GM21367 (cell line): Measurements from ENCODE around the gene LAPTM4A.
A peak's percentile ranks its signal among the peaks of the same experiment; 100 is the strongest.
"Not testable (repeated sequence)": the region's sequence is repeated elsewhere in the genome, so short reads cannot be mapped to it uniquely, and the experiment has no call there.

Experiments
- ATAC-seq: cut with Tn5 transposase; IDR thresholded peaks from one replicate; pipeline ENCODE4 v1.9.1; 2021; ENCODE audit not compliant: unreplicated experiment

Gene LAPTM4A

DNA sequence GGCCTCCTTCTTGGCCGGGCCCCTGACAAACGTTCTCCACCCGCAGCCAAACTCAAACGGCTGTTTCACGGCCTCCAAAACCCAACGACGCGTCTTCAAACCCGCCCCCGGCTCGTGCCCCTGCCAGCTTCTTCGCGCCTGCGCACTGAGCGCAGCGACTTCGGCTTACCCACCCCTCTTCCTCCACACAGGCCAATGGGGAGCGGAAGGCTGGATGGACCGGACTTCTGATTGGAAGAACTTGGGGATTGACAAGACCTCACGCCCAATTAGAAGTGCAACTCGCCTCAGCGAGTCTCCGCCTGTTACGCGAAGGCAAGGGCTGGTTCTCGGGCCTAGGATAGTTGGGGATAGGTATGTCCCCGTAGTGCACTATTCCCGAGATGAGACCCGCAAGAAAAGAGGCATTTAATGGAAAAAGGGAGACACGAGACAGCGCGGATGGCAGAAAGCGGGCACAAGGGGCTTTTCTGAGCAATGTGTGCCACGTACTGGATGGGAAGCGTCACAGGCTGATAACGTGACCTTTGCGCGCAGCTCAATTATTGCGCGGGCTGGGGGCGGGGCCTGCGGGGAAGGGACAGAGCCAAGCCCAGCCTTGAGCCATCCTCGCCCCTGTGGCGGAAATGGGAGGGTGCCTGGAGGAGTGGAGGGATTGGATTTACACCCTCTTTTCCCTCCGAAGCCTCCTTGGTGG lies at the start of gene LAPTM4A:
TSS of gene LAPTM4A (minus strand) at position 97 of the 697 bp plus-strand sequence. CDS start 108 bp downstream, outside the sequence.
- ATAC-seq = peak; percentile 90

DNA sequence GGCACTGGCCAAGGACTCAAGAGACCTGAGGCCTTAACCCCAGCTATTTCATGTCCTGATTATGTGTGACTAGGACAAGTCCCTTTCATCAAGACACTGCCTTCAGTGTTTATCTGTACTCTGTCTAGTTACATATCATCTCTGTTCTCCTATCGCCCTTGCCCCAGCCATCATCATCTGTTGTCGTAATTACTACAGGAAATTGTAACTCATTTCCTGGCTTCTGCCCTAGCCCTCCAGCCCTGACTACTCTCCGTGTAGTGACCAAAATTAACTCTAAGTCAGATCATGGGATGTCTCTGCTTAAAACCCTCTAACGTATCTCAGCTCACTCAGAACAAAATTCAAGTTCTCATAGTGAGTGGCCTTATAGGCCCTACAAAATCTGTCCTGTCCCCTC lies 49.3 kb upstream of the LAPTM4A start:
- ATAC-seq = no peak

DNA sequence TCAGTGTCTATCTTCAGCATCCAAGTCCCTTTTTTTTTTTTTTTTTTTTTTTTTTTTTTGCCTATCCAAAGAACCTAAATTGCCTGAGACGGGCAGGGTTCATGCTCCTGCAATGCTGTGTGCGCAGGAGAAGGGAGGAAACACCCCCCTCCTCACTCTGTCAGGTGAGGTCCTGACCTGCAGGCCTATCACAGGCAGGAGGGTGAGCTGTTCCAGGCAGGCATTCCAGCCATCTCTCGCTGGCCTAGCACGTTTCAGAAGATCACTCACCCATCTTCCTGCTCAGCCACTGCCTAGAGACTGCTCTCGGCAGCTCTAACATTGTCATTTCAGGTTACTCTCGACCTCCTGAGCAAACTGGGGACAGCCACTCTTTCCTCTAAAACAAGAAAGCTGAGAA lies 48.4 kb upstream of the LAPTM4A start:
- ATAC-seq = no peak

DNA sequence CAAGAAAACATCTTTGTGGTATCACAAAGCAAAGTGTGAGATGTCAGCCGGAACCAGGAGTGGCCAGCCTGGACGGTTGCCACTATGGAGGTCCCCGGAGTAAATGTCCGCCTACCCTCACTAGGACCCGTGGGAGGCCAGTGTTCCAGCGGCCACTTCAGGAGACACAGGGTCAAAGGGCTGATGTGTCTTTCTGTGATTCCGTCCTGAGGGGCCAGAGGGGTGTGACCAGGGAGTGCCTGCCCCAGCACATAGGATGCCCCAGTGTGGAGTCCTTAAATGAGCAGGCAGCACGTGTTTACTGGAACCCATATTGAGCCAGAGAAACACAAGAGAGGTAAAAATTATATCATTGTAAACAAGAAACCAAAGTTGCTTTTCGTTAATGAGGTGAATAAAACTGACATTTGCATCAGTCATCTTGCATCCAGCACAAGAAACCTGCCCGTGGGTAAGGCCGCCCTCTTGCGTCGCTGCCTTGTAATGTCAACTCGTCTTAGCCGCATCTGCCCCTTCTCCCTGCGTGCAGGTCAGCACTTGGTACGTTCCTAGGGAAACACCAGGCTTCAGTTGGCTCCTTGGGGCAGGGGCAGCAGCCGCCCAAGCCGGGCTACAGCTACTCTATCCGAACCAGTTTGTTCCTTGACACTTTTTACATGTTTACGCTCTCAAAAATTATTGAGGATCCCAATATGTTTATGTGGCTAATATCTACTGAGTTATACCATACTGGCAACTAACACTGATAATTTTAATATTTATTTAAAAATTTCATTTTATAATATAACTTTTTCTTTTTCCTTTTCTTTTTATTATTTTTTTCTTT lies 46.7 kb upstream of the LAPTM4A start:
- ATAC-seq = peak; percentile 89

DNA sequence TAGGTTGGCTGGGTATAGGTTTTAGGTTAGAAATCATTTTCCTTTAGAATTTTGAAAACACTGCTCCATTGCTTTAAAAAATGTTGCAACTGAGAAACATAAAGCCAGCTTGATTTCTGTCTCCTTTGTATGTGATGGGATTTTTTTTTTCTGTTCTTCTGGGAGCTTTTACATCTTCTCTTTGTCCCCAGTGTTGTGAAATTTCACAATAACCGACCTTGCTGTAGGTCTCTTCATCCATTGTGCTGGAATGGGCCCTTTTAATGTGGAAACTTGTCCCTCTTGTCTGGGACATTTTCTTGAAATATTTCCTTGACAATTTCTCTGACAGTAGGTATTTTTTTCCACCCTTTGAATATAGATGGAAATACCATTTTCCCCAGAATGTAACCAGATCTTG lies 44.0 kb upstream of the LAPTM4A start:
- ATAC-seq = no peak

DNA sequence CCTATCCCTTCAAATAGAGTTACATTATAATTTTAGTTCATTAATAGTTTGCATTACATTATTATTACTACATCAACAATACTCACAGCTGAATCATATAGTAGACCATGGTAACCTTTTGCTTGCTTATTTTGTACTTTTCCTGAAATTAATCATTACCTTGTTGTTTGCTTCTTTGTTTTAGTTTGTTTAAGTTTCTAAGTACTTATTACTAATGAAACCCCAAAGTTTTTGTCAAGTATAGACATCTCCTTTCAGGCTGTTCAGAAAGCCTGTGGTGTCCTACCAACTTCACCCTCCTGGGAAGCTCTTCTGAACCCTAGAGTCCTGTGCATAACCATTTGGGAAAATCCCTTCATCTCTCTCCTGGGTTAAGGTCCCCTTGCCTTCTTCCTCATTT lies 43.5 kb upstream of the LAPTM4A start:
- no peak for ATAC-seq

DNA sequence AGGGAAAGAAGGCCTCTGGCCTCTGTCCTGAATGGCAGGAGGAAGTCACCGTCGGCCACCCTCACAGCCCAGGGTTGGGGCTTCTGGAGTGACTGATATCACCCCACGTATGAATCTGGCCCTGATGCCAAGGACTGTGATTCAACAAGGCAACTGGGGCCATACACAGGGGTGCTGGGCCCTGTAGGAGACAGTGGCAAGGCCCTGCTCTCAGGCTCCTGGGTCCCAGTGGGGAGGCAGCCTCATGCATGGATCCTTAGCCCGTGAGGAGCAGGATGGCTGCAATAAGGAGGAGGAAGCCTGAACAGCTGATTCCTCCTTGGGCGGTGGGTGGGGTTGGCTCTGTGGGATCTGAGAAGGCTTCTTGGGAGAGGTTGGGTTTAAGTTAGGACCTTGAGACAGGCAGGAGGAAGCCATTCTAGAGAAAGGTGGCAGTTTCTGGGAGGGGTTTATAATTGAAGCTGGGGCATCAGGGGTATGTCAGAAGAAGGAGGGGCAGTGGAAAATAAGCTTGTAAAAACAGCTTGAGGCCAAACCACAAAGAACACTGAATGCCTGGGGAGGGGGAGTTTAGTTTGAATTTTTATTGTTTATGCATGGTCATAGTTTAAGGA lies 42.8 kb upstream of the LAPTM4A start:
- no peak for ATAC-seq

DNA sequence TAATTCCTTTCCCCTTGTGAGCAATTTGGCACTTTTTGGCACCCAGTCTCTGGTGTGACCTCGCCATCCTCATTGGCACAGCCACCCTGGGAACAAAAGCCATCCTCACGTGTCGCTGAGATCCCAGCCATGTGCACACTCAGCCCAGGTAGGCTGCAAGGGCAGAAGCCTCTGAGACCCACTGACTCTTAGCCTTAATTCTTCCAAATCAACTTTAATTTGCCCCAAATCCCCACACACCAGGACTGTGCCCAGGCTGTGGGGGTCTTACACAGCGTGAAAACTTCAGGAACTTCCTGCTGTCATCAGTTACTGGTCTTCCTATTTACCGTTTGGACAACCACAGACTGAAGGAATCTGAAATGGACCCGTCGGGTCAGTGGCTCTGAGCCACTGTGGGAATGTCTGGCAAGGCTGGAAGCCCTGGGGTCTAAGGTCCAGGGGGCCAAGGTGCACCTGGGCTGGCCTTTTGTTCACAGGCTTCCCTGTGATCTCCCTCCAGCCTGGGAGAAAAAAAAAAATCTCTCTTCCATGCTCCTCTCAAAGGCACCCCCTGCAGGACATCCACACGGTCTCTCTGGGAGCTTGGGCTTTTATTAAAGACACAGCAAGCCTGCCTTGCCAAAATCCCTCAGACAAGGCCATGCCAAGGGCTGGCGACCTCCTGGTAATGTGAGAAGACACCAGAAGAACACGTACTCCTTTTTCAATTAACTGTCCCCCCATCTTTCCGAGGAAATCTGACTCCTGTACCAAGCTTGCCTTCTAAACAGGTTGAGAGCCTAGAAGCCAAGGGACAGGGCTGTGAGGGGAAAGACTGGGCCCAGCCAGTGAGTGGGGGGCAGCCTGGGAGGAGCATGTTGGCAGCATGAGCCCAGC lies 42.1 kb upstream of the LAPTM4A start:
- no peak for ATAC-seq

DNA sequence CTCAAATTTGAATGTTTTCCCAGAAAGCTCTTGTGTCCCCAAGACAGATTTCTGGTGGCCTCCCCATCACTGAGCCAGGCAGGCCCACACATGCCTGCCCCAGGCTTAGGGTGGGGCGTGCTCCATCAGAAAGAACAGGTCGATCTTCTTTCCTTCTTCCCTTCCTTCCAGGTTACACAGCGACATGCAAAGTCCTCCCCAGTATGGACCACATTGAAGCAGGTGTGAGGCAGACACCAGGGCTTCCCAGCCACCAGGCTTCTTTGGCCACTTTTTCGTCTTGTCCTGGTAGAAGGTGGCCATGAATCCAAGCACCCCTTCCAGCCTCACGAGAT lies 41.4 kb upstream of the LAPTM4A start:
- ATAC-seq = no peak

DNA sequence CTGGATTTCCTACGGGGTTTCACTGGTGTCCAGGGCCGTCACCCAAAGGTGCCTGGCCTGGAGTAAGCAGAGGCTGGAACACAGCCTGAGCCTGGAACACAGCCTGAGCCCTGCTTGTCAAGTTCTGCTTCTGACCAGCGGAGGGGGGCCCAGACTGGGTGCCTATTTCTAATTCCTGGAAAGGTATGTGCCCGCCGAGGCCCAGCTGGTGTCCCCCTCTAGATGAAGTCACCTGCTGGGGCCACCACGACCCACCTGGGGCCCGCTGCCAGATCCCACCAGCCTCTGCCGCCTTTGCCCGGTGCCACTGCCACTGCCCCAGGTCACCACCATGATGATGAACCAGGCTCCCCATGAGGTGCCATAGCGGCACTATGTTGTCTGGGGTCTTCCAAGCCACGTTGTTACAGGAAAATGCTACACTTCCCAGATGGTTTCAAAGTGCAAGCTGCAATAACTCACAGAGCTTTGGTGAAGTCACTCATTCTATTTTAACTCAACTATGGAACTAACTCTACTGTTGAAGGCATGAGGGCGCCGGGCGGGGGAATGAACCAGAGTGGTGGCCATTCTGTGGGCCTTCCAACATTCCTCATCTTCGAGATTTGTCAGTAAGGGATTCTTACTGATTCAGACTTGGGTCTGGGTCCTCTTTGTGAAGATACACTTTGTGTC lies 40.9 kb upstream of the LAPTM4A start:
- ATAC-seq = no peak

DNA sequence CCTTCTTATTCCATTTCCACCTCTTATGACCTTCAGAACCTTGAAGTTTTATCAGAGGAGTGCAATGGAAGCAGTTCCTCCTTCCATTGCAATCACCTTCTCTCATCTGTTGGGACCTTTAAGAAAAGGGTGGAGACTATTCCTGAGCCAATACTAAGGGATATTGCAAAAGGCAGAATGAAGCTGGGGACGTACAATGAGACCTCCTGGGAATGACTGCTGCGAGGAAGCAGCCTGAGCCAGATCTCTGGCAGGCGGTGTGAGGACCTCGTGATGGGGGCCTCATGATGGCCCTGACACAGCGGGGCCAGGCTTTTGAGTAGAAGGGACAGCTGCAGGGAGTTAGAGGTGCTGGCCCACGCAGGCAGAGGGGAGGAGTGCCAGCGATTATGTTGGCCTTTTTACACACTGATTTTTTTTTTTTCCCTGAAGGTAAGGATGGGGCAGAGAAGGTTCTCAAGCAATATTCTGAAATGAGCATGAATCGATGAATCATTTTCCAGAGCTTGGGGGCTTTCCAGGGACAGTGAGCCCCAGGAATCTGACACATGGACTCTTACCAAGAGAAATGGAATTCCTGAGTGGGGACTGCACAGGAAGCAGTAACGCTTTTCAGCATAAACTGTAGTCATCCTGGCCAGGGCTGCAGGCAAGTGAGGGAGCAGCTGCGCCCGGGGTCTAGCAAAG lies 40.0 kb upstream of the LAPTM4A start:
- ATAC-seq = no peak

DNA sequence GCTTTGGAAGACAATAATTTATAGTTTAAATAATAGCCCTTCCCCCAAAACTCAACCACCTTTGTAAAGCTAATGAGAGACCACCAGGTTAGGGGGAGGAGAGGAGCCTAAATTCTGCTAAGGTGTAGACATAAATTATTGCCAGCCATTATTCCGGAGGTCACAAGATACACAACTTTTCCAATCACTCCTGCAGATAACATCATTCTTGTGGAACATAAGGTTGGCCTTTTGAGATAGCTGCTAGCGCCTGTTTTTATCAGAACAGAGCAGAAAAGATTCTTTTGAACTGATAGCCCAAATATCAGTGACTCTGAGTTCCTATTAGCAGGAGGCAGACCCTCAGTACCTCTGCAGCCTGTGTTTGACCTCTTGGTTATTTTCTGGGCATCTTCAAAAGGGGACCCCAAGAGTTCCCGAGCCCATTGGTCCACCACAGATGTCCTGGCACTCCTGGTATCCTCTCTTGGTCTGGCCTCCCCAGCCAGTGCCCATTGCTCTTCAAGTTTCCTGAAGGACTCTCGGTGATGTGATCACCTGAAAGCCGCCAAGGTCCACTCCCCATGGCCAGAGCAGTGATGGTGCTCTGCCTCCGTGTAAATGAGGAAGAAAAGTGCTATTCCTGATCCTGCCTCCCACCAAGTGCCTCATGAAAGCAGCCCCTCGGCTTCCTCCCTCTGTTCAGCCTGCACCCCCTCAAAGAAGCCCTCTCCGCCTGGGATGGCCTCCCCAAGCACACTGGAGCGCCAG lies 38.5 kb upstream of the LAPTM4A start:
- no peak for ATAC-seq

DNA sequence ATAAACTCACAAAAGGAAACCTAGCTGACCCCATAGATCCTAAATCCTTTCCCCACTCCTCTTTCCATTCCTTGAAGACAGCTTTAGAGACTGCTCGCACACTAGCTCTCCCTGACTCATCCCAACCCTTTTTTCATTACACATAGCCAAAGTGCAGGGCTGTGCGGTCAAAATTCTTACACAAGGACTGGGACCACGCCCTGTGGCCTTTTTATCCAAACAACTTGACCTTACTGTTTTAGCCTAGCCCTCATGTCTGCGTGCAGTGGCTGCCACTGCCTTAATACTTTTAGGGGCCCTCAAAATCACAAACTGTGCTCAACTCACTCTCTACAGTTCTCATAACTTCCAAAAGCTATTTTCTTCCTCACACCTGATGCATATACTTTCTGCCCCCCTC lies 34.5 kb upstream of the LAPTM4A start:
- not testable (repeated sequence) for ATAC-seq

DNA sequence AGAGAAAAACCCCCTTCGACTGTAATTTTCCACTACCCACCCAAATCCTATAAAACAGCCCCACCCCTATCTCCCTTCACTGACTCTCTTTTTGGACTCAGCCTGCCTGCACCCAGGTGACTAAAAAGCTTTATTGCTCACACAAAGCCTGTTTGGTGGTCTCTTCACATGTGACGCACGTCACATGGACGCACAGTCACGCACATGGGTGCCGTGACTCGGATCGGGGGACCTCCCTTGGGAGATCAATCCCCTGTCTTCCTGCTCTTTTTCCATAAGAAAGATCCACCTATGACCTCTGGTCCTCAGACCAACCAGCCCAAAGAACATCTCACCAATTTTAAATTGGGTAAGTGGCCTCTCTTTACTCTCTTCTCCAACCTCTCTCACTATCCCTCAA lies 31.4 kb upstream of the LAPTM4A start:
- not testable (repeated sequence) for ATAC-seq

DNA sequence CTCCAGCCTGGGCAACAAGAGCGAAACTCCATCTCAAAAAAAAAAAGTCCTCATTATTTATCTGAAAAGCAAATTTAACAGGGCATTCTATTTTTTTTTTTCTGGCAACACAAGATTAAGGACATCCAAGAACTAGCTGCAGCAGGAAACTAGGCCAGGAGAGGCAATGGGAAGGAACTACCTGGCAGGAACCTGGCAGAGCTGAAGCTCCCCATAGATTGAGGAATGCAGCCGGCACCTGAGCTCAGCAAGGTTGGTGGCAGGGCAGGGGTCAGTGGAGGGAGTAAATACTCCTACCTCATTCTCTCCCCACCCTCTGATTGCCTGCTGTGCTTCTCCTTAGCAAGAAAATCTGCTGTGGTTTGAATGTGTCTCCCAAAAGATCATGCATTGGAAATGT lies 30.4 kb upstream of the LAPTM4A start:
- ATAC-seq = no peak

DNA sequence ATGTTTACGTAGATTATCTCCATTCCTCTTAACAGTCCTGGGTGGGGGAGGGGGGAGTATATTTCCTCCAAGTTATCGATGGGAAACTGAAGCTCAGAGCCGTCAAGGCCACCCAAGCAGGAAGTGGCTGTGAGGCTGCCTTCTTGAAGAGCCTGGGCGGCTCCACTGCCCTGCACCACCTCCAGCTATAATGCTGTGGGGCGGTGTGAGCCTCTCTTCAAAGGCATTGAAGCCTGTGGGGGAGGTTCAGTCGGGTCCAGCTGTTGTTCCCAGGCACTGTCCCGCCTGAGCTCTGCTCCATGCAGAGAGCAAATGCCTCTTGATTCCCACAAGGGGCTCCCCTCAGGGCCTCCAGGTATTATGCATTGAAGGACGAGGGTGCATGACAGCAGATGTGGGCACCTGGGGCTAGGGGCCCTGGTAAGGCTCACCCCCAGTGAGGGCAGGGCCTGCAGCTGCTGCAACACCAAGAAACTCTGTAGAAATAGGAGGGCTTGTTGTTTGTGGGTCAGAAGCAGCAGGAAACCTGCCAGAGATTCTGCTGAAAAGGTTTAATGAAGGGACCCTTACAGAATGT lies 29.5 kb upstream of the LAPTM4A start:
- no peak for ATAC-seq

DNA sequence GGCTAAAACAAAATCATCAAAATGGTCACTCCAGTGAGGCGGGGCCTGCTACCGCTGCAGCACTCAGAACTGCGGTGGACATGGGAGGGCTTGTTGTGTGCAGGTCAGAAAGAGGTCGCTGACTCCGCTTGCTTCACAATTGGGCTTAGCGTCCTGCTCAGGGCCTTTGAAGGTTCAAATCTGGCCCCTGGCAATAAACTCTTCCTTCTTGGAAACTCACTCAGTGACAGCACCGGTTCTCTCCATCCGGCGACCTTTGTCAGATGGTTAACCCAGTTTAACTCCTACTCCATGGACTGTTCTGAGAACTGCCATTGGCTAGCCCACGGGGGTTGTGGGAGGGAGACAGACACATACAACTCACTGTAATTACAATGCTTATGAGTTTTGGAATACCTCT lies 29.0 kb upstream of the LAPTM4A start:
- no peak for ATAC-seq

DNA sequence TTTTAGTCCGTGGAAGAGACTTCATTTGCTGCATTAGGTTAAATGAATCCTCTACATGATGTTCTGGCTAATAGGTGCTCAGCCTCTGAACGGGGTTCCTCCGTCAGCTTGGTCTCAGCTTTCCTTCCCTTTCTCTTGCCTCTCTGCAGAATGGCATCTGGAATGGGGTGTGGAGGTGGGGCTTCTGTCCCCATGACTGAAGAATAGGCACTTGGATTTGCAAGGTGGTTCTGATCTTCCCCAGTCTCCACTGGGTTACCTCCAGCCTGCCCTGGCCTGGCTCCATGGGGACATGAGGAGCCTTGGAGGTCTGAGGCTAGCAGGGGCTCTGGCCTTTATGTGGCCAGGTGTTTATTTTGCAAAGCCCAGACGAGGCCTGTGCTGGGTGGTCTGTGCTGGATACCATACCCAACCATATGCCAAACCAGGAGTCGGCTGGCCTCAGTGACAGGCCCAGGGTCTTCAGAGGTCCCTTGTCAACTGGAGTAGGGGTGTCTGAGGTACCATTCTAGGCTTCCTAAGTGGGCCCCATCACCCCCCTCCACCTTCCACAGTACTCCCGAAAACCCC lies 28.2 kb upstream of the LAPTM4A start:
- ATAC-seq = no peak
